Activated CD8-positive, alpha-beta T cell treated with anti-CD3 and anti-CD28 coated beads for 36 hours (primary cell): ENCODE results near the gene MAN1B1. TPM values are rescaled to one million over a fixed set of nuclear protein-coding genes. Genes with fewer than 3 reads are reported as not detected.

ENCODE experiments used
- ATAC-seq: fragments of 200-7000 bp; cut with Tn5 transposase; one replicate; pipeline ENCODE4 v1.10.0; 2021; ENCODE audit warnings: mild to moderate bottlenecking, moderate library complexity
- CTCF ChIA-PET: fragments of 350-600 bp; sonication (Branson Sonifier 250); formaldehyde crosslinking; loops from one replicate; lab custom pipeline; 2021; ENCODE audit warnings: antibody characterized with exemption; lab: Charles Lee
- POLR2A ChIA-PET: fragments of 350-600 bp; sonication (Branson Sonifier 250); formaldehyde crosslinking; loops from one replicate; lab custom pipeline; 2021; ENCODE audit warnings: antibody characterized with exemption; lab: Charles Lee
- DNase-seq: peaks from one replicate; pipeline ENCODE4 v3.0.0-alpha.2; 2020
- H3K27ac Mint-ChIP-seq: one replicate; pipeline ENCODE4 v1.8.0; 2021; ENCODE audit warnings: mild to moderate bottlenecking, mixed read lengths
- H3K27me3 Mint-ChIP-seq: one replicate; pipeline ENCODE4 v1.8.0; 2021; ENCODE audit warnings: mixed read lengths
- H3K36me3 Mint-ChIP-seq: one replicate; pipeline ENCODE4 v1.8.0; 2021; ENCODE audit warnings: low read depth, mixed read lengths
- H3K4me1 Mint-ChIP-seq: one replicate; pipeline ENCODE4 v1.8.0; 2021; ENCODE audit warnings: low read depth, mixed read lengths
- H3K4me3 Mint-ChIP-seq: one replicate; pipeline ENCODE4 v1.8.0; 2021; ENCODE audit warnings: mild to moderate bottlenecking, moderate library complexity, mixed read lengths
- H3K9me3 Mint-ChIP-seq: one replicate; pipeline ENCODE4 v1.8.0; 2021; ENCODE audit warnings: mixed read lengths
- intact Hi-C: fragments of 100-400 bp; cut with micrococcal nuclease; formaldehyde crosslinking; loops from one replicate; pipeline ENCODE4 v1.10.0; 2022
- total RNA-seq, 2 experiments: library from RNA; stranded (reverse); gene quantifications; one replicate each; pipeline ENCODE4 v1.2.3, GENCODE V29; 2021
- TF ChIP-seq, protein P1 (sequence below): fragments of 200-600 bp; IDR thresholded peaks from one replicate; pipeline ENCODE4 v1.8.0; 2022; ENCODE audit warnings: antibody characterized with exemption, mild to moderate bottlenecking

Gene MAN1B1
- total RNA-seq, 2 experiments from 2014 or later, result 31.1 to 33.2 TPM

DNA sequence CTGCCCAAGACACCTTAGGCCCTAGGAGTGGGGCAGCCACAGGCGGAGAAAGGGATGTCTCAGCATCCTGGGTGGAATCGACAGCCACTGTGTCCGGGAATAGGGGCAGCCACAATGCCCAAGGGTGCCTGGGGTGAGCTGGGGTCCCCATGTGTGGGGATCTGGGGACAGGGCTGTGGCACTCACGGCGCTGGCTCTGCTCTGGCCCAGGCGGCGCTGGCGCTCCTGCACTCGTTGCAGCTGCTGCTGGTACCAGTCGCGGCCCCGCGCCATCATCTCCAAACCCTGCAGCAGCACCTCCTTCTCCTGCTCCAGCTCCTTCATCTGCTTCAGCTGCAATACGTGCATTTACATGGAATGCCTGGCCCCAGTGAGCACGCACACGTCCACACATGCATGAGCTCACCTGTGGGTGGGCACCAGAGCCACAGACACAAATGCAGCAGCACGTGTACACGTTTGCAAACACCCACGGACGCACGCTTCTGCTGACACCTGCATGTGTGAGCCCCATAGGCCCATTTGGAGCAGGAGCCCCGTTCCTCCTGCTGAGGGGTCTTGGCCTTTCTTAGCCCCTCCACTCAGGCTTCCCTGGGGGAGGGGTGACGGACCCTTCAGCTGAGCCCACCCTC, 21.3 kb upstream of the MAN1B1 start:
- Mint-ChIP-seq H3K27me3 (peaks cover 1% of the 10 kb centered on the region), H3K36me3 (peaks cover 3% of the 10 kb centered on the region), H3K9me3 (no peaks in the 10 kb centered on the region), H3K4me3 (no peak overlapping the region), H3K4me1 (peaks cover 7% of the 10 kb centered on the region), H3K27ac (no peak overlapping the region)
- CTCF ChIA-PET, result interaction anchor here (0.7 to 11.3 kb wide), 8 partner anchors 10 to 171 kb away, joined by 3 to 164 read pairs (median 16); partner anchors contain the start of genes ABCA2, ENTPD2, FUT7 and NPDC1
- POLR2A ChIA-PET, result interaction anchor here (0.7 to 1.1 kb wide), 2 partner anchors 13 to 21 kb away, joined by 3 to 5 read pairs; partner anchors contain the start of gene MAN1B1
- TF ChIP-seq, protein P1, sequence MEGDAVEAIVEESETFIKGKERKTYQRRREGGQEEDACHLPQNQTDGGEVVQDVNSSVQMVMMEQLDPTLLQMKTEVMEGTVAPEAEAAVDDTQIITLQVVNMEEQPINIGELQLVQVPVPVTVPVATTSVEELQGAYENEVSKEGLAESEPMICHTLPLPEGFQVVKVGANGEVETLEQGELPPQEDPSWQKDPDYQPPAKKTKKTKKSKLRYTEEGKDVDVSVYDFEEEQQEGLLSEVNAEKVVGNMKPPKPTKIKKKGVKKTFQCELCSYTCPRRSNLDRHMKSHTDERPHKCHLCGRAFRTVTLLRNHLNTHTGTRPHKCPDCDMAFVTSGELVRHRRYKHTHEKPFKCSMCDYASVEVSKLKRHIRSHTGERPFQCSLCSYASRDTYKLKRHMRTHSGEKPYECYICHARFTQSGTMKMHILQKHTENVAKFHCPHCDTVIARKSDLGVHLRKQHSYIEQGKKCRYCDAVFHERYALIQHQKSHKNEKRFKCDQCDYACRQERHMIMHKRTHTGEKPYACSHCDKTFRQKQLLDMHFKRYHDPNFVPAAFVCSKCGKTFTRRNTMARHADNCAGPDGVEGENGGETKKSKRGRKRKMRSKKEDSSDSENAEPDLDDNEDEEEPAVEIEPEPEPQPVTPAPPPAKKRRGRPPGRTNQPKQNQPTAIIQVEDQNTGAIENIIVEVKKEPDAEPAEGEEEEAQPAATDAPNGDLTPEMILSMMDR, result no peak
- DNase-seq (no peak), ATAC-seq (no peak)
- intact Hi-C loops, result no loop called here

DNA sequence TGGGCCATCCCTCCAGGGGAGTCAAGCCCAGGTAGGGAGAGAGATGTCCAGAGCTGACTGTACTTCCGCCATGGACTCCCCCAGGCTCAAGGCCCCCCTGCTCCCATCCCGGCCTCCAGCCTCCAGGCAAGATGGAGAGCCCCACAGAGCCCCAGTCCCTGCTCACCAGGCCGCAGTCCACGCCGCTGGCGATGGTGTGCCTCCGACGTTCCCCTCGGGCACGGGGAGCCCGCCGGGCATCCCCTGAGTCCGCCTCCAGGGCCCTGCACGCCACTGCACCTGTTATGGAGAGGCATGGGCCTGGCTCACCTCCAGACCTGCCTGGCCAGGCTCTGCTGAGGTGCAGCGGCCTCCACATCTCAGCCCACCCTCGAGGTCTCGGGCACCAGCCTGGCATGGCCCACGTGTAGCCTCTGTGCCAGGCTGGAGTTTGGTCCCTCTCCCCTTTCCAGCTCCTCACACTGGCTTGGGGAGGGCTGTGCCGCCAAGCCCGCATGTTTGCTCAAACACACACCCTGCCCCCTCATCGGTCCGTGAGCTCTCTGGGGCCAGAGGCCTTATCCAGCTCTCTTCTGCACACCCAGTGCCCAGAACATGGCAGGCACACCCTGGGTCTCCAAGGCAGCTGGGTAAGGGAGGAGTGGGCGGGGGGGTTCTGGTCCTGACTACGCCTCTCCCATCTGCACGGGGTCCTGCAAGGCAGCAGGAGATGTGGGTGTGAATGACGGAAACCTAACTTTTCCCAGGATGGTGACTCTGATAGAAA, 20.5 kb upstream of the MAN1B1 start:
- POLR2A ChIA-PET, result interaction anchor here (0.7 to 1.1 kb wide), 2 partner anchors 14 to 21 kb away, joined by 3 to 5 read pairs; partner anchors contain the start of gene MAN1B1
- TF ChIP-seq, protein P1, result no peak
- H3K27me3 Mint-ChIP-seq, result peaks cover 1% of the 10 kb centered on the region
- CTCF ChIA-PET, result interaction anchor here (0.9 to 11.3 kb wide), 12 partner anchors 7 to 279 kb away, joined by 3 to 164 read pairs (median 16); partner anchors contain the start of genes ABCA2, ENTPD2, FUT7 and NPDC1
- no peak overlapping the region for H3K27ac Mint-ChIP-seq
- H3K9me3 Mint-ChIP-seq, result no peaks in the 10 kb centered on the region
- peaks cover 7% of the 10 kb centered on the region for H3K4me1 Mint-ChIP-seq
- peaks cover 3% of the 10 kb centered on the region for H3K36me3 Mint-ChIP-seq
- no peak overlapping the region for H3K4me3 Mint-ChIP-seq
- intact Hi-C loops, result no loop called here
- ATAC-seq, result no peak
- no peak for DNase-seq

GRCh38 chr9:137067860-137068538, 18.8 kb upstream of the MAN1B1 start:
- intact Hi-C loops, result no loop called here
- TF ChIP-seq, protein P1, result peak; percentile 81
- DNase-seq (peak; percentile 89), ATAC-seq (peak; percentile 70)
- Mint-ChIP-seq H3K9me3 (no peaks in the 10 kb centered on the region), H3K36me3 (peaks cover 3% of the 10 kb centered on the region), H3K4me3 (peak overlapping the region; percentile 33), H3K27me3 (peaks cover 1% of the 10 kb centered on the region), H3K27ac (no peak overlapping the region), H3K4me1 (peaks cover 7% of the 10 kb centered on the region)
- ChIA-PET CTCF (interaction anchor here (0.7 to 11.3 kb wide), 34 partner anchors 9 to 308 kb away, joined by 3 to 164 read pairs (median 5); partner anchors contain the start of genes ABCA2, ENTPD2, FBXW5 and FUT7), POLR2A (interaction anchor here (0.7 to 1.4 kb wide), 7 partner anchors 9 to 527 kb away, joined by 3 to 10 read pairs (median 3); partner anchors contain the start of genes MAN1B1 and NPDC1)

DNA sequence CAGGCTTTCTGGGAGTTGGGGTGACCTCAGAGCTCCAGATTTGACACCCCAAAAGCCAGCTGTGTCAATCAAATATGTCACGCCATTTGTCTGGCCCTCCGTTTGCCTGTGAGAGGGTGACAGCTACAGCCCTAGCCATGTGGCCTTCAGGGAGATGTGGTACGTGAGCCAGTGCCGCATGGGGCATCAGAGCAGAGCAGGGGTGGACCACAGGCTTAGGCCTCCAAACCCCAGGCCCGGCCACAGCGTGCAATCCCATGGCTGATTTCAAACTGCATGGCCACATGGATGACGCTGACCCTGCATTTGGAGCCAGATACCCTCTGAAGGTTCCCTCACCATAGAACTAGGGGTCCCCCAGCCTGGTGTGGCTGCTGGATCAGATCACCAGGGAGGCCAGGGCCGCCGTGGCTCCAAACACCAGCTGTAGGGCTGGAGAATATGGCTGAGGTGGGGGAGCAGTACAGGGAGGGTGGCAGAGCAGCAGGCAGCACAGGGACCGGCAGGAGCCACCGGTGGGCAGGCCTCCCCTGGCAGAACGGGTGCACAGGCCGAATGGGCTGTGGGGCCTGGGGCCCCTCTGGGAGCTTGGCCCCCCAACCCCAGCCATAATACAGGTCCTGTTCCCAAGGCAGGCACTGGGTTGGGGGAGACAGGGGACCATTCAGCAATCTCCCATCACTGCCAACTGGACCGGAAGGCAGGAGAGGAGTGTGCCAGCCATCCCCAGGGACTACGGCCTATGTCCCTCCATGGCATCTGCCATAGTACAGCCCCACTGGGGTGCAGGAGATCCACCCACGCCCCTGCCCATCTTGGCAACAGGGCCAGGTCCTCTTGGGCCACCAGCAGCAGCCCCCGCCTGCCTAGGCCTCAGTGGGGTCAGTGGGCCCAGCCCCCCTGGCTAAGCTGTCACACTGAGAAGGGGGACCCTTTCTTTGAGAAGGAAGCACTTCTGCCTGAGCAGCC, 18.0 kb upstream of the MAN1B1 start:
- no peak overlapping the region for H3K27ac Mint-ChIP-seq
- no peak for ATAC-seq
- H3K4me1 Mint-ChIP-seq, result peaks cover 7% of the 10 kb centered on the region
- ChIA-PET CTCF (interaction anchor here (0.7 to 11.3 kb wide), 33 partner anchors 8 to 309 kb away, joined by 3 to 164 read pairs (median 5); partner anchors contain the start of genes ABCA2, ENTPD2, FUT7 and MAN1B1), POLR2A (interaction anchor here (0.6 to 1.7 kb wide), 10 partner anchors 8 to 227 kb away, joined by 3 to 11 read pairs (median 3); partner anchors contain the start of genes AJM1 and MAN1B1)
- intact Hi-C loops, result no loop called here
- peak overlapping the region; percentile 59 for H3K4me3 Mint-ChIP-seq
- DNase-seq, result no peak
- peaks cover 3% of the 10 kb centered on the region for H3K36me3 Mint-ChIP-seq
- no peaks in the 10 kb centered on the region for H3K9me3 Mint-ChIP-seq
- TF ChIP-seq, protein P1, result no peak
- peaks cover 1% of the 10 kb centered on the region for H3K27me3 Mint-ChIP-seq
